ENCODE data around the gene MAB21L3. TPM values are rescaled to one million over a fixed set of nuclear protein-coding genes. Genes with fewer than 3 reads are reported as not detected.

Gene MAB21L3
- total RNA-seq, 4 donors from 2014 or later = 9.7 to 26.6 (median 20.7) TPM

DNA sequence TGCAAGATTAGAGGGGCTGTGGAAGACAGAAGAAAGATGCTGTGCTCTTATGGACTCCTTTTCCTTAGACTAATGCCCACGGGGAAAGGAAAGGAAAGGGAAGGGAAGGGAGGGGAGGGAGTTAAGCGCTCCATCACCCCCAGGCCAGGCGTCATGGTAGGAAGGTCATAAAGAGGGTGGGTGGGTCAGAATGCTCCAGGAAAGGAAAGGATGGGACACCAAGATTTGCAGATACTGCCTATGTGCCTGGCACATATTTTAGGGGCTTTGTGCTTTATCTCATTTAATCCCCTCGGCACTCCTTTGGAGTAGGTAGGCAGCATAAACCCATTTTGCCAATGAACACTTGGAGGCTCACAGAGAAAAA lies 41.4 kb downstream of the MAB21L3 start:
- TF ChIP-seq POLR2AphosphoS5 (IDR thresholded peaks at IDR 0.05) (no peak), POLR2A (IDR thresholded peaks at IDR 0.05) (no peak), EP300 (IDR thresholded peaks at IDR 0.05) (no peak)
- TF ChIP-seq, protein P1, sequence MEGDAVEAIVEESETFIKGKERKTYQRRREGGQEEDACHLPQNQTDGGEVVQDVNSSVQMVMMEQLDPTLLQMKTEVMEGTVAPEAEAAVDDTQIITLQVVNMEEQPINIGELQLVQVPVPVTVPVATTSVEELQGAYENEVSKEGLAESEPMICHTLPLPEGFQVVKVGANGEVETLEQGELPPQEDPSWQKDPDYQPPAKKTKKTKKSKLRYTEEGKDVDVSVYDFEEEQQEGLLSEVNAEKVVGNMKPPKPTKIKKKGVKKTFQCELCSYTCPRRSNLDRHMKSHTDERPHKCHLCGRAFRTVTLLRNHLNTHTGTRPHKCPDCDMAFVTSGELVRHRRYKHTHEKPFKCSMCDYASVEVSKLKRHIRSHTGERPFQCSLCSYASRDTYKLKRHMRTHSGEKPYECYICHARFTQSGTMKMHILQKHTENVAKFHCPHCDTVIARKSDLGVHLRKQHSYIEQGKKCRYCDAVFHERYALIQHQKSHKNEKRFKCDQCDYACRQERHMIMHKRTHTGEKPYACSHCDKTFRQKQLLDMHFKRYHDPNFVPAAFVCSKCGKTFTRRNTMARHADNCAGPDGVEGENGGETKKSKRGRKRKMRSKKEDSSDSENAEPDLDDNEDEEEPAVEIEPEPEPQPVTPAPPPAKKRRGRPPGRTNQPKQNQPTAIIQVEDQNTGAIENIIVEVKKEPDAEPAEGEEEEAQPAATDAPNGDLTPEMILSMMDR (IDR thresholded peaks at IDR 0.05) = no peak
- H3K9me3 ChIP-seq = no peaks in the 10 kb centered on the region
- no peak for DNase-seq (ENCODE audit: low spot score in 2 of 2)
- WGBS = 66% methylated on average over 3 of the region's 4 CpGs
- no peaks in the 10 kb centered on the region for H3K27me3 ChIP-seq
- peak overlapping the region; percentile 30 for H3K27ac ChIP-seq
- peaks cover 19% of the 10 kb centered on the region for H3K4me1 ChIP-seq
- H3K36me3 ChIP-seq = no peaks in the 10 kb centered on the region
- peak overlapping the region; percentile 38 for H3K4me3 ChIP-seq

DNA sequence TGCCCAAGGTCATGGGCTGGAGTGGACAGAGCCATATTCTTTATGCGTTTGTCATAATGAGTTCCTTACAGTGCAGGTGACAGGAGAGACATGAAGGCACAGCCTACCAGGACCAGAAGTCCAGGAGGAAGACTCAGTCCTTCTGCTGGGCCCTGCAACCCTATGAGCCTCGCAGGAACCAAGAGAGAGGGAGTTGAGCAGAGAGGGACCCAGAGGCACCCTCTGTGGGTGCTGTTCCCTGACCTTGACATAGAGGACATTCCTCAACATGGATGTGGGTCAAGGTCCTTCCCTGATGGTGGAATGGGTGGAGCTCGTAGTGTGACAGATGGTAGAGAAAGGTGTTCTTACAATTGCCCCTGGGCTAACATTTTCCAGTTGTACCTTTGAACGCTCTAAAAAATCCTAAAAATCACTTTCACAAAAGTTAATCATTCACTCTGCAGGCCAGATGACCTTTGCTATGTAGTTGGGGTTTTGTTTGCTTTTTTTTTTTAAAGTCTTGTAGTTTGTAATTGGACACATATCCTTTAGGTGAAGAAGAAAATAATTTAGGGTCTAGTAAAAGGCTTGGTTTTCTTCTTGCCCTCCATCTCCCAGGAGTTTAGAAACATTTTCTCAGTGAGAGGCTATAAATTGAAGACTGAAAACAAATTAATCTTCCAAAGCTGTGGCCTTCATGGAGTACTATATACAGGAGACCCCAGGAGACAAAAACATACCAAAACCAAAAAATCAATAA lies 41.9 kb downstream of the MAB21L3 start:
- TF ChIP-seq, protein P1 (IDR thresholded peaks at IDR 0.05) = no peak
- no peak for TF ChIP-seq POLR2AphosphoS5 (IDR thresholded peaks at IDR 0.05)
- TF ChIP-seq EP300 (IDR thresholded peaks at IDR 0.05) = no peak
- TF ChIP-seq POLR2A (IDR thresholded peaks at IDR 0.05) = no peak
- no peak for DNase-seq (ENCODE audit: low spot score in 2 of 2)
- Histone ChIP-seq H3K27ac (no peak overlapping the region), H3K4me3 (no peak overlapping the region), H3K9me3 (no peaks in the 10 kb centered on the region), H3K36me3 (no peaks in the 10 kb centered on the region), H3K27me3 (no peaks in the 10 kb centered on the region), H3K4me1 (peaks cover 19% of the 10 kb centered on the region)
- 90% methylated on average over 4 of the region's 4 CpGs for WGBS

DNA sequence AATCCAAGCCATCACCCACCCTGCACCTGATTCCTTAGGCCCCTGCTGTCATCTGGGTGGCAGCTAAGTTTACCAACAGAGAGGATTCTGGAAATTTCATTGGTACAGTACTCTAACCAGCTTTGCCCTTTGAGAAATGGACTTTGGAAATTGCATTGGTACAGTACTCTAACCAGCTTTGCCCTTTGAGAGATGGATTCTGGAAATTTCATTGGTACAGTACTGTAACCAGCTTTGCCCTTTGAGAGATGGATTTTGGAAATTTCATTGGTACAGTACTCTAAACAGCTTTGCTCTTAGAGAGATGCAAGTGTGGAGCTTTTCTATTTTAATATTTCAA lies 42.5 kb downstream of the MAB21L3 start:
- no peak for TF ChIP-seq EP300 (IDR thresholded peaks at IDR 0.05)
- TF ChIP-seq POLR2AphosphoS5 (IDR thresholded peaks at IDR 0.05) = no peak
- TF ChIP-seq, protein P1 (IDR thresholded peaks at IDR 0.05) = no peak
- TF ChIP-seq POLR2A (IDR thresholded peaks at IDR 0.05) = no peak
- Histone ChIP-seq H3K4me1 (peaks cover 19% of the 10 kb centered on the region), H3K9me3 (no peaks in the 10 kb centered on the region), H3K4me3 (no peak overlapping the region), H3K27ac (no peak overlapping the region), H3K36me3 (no peaks in the 10 kb centered on the region), H3K27me3 (no peaks in the 10 kb centered on the region)
- DNase-seq (ENCODE audit: low spot score in 2 of 2) = no peak

DNA sequence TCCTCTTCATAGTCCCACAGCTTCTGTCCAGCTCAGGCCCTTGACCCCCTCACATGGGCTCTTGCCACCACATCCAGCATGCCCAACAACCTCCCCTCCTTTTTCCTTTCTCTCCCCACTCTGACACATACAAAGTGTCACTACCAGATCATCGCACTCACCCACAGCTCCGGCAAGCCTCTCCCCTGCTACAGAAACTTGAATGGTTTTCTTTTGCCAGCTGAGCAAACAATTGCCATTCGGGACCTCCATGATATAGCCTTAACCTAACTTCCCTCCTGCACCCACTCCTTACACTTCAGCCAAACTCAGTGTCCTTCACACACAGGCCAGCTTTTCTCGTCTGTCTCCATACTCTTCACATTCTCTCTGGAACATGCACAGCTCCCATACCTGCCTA lies 43.3 kb downstream of the MAB21L3 start:
- DNase-seq (ENCODE audit: low spot score in 2 of 2) = peak in 1 of 2 donors; percentile 9
- no peaks in the 10 kb centered on the region for H3K27me3 ChIP-seq

DNA sequence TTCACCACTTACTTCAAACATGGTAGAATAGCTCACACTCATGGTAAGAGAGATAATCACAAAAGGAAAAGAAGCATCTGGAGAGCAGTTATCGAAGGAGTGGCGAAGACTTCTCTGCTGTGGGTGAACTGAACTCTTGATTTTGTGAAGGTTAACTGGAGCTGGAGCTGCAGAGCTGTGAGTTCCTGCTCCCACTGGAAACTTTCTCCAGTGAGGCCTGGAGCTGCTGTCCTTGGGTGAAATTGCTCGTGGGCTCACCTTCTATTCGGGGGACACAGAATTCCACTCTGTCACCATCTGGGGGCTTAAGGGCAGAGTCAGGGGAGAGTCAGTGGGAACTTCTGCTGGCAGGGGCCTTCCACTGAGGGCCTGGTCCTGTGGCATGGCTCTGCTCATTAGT lies 45.9 kb downstream of the MAB21L3 start:
- TF ChIP-seq POLR2A (IDR thresholded peaks at IDR 0.05) = no peak
- Histone ChIP-seq H3K9me3 (no peaks in the 10 kb centered on the region), H3K4me3 (no peak overlapping the region), H3K27me3 (no peaks in the 10 kb centered on the region), H3K4me1 (peaks cover 3% of the 10 kb centered on the region), H3K27ac (no peak overlapping the region), H3K36me3 (no peaks in the 10 kb centered on the region)
- WGBS = 90% methylated on average over 4 of the region's 4 CpGs
- DNase-seq (ENCODE audit: low spot score in 2 of 2) = peak in 1 of 2 donors; percentile 49

More for the DNA sequence above, 43.3 kb downstream of the MAB21L3 start:
- H3K27ac ChIP-seq = no peak overlapping the region
- 92% methylated on average over 4 of the region's 4 CpGs for WGBS
- H3K4me1 ChIP-seq = peaks cover 19% of the 10 kb centered on the region
- TF ChIP-seq POLR2AphosphoS5 (IDR thresholded peaks at IDR 0.05) = no peak
- H3K9me3 ChIP-seq = no peaks in the 10 kb centered on the region
- H3K4me3 ChIP-seq = no peak overlapping the region
- no peaks in the 10 kb centered on the region for H3K36me3 ChIP-seq

DNA sequence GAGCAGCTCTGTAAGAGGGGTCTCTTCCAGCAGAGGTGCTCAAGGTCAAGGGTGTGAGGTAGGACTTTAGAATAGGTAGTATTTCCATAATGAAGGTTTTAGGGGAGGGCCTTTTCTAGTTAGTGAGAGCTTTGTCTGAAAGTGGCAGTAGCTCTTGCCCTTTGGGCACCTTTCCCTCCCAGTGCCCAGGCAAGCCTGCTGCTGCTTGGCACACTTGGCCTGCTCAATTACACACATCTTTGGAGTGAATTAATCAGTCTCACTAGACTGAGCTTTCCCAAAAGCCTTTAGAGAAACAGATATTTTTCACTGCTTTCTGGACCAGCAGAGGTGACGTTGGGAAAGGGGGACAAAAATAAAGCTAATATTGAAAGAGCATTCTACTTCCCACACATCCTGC lies 48.0 kb downstream of the MAB21L3 start:
- Histone ChIP-seq H3K27me3 (no peaks in the 10 kb centered on the region), H3K9me3 (no peaks in the 10 kb centered on the region), H3K36me3 (no peaks in the 10 kb centered on the region), H3K27ac (no peak overlapping the region), H3K4me1 (peaks cover 6% of the 10 kb centered on the region), H3K4me3 (no peak overlapping the region)
- 60% methylated on average over 1 of the region's 1 CpG for WGBS
- DNase-seq (ENCODE audit: low spot score in 2 of 2) = no peak
- no peak for TF ChIP-seq POLR2AphosphoS5 (IDR thresholded peaks at IDR 0.05)
- no peak for TF ChIP-seq POLR2A (IDR thresholded peaks at IDR 0.05)
- TF ChIP-seq, protein P1 (IDR thresholded peaks at IDR 0.05) = no peak
- no peak for TF ChIP-seq EP300 (IDR thresholded peaks at IDR 0.05)

All from suprapubic skin (tissue), 4 donors.